ENCODE measurements around the gene AHDC1.

AHDC1 gene

GRCh38 chr1:27566462-27567145, 37.3 kb downstream of the AHDC1 start:
- Histone ChIP-seq H2BK15ac (replicated peaks; ENCODE audit: low read depth) (no peak overlapping the region), H3K9ac (ENCODE audit: low read length) (no peak overlapping the region), H3K4ac (ENCODE audit: low read depth, low read length) (no peak overlapping the region), H3K27me3 (ENCODE audit: insufficient read depth, low read length, poor library complexity) (no peaks in the 10 kb centered on the region), H3K4me1 (ENCODE audit: control insufficient read depth, low read depth, low read length) (peaks cover 45% of the 10 kb centered on the region), H3K23ac (ENCODE audit: low read length) (no peak overlapping the region), H4K5ac (ENCODE audit: low read length) (no peak overlapping the region), H2AK5ac (ENCODE audit: low read length) (no peak overlapping the region), H3K4me2 (ENCODE audit: low read length) (no peak overlapping the region), H3K56ac (ENCODE audit: low read length) (peak overlapping the region; percentile 2), H3K79me2 (ENCODE audit: control insufficient read depth, insufficient read depth, low read length) (peaks cover 15% of the 10 kb centered on the region), H3K4me3 (ENCODE audit: low read length) (no peak overlapping the region), H2BK120ac (ENCODE audit: low read depth, low read length) (no peak overlapping the region), H3K27ac (ENCODE audit: low read depth, low read length) (peak overlapping the region; percentile 10), H3K36me3 (ENCODE audit: control insufficient read depth, insufficient read depth, low read length) (no peaks in the 10 kb centered on the region), H4K8ac (ENCODE audit: low read depth, low read length) (no peak overlapping the region), H3K79me1 (ENCODE audit: low read length) (peaks cover 29% of the 10 kb centered on the region), H3K18ac (ENCODE audit: low read length) (no peak overlapping the region), H2BK5ac (ENCODE audit: low read length) (no peak overlapping the region)
- no CpG with 5 or more reads among the region's 13 CpGs for WGBS (ENCODE audit: extremely low coverage, insufficient coverage, low lambda C conversion rate)
- DNase-seq, result no peak

- H3K4me1 ChIP-seq (ENCODE audit: control insufficient read depth, low read depth, low read length), result peaks cover 41% of the 10 kb centered on the region
- peaks cover 29% of the 10 kb centered on the region for H3K79me1 ChIP-seq (ENCODE audit: low read length)
- no peak overlapping the region for H3K56ac ChIP-seq (ENCODE audit: low read length)
- peaks cover 16% of the 10 kb centered on the region for H3K79me2 ChIP-seq (ENCODE audit: control insufficient read depth, insufficient read depth, low read length)
- WGBS (ENCODE audit: extremely low coverage, insufficient coverage, low lambda C conversion rate), result no CpG with 5 or more reads among the region's 26 CpGs
- H4K5ac ChIP-seq (ENCODE audit: low read length), result no peak overlapping the region
- no peak overlapping the region for H3K4me3 ChIP-seq (ENCODE audit: low read length)
- no peak overlapping the region for H3K4me2 ChIP-seq (ENCODE audit: low read length)
- no peak overlapping the region for H3K27ac ChIP-seq (ENCODE audit: low read depth, low read length)
- no peak overlapping the region for H3K4ac ChIP-seq (ENCODE audit: low read depth, low read length)
- no peak overlapping the region for H3K18ac ChIP-seq (ENCODE audit: low read length)
- no peak overlapping the region for H2BK120ac ChIP-seq (ENCODE audit: low read depth, low read length)
- H3K27me3 ChIP-seq (ENCODE audit: insufficient read depth, low read length, poor library complexity), result no peaks in the 10 kb centered on the region
- no peak overlapping the region for H3K9ac ChIP-seq (ENCODE audit: low read length)
- H3K23ac ChIP-seq (ENCODE audit: low read length), result no peak overlapping the region
- H3K36me3 ChIP-seq (ENCODE audit: control insufficient read depth, insufficient read depth, low read length), result no peaks in the 10 kb centered on the region
- no peak overlapping the region for H2BK5ac ChIP-seq (ENCODE audit: low read length)
- H2AK5ac ChIP-seq (ENCODE audit: low read length), result no peak overlapping the region
- no peak for DNase-seq
- H2BK15ac ChIP-seq (replicated peaks; ENCODE audit: low read depth), result no peak overlapping the region
- H4K8ac ChIP-seq (ENCODE audit: low read depth, low read length), result no peak overlapping the region
Observed at GRCh38 chr1:27564710-27565649, 39.0 kb downstream of the AHDC1 start.

- Histone ChIP-seq H2BK15ac (replicated peaks; ENCODE audit: low read depth) (no peak overlapping the region), H3K4me3 (ENCODE audit: low read length) (no peak overlapping the region), H3K56ac (ENCODE audit: low read length) (peak overlapping the region; percentile 43), H3K18ac (ENCODE audit: low read length) (no peak overlapping the region), H3K23ac (ENCODE audit: low read length) (no peak overlapping the region), H2BK5ac (ENCODE audit: low read length) (no peak overlapping the region), H3K79me2 (ENCODE audit: control insufficient read depth, insufficient read depth, low read length) (peaks cover 16% of the 10 kb centered on the region), H3K9ac (ENCODE audit: low read length) (peak overlapping the region; percentile 29), H3K27me3 (ENCODE audit: insufficient read depth, low read length, poor library complexity) (no peaks in the 10 kb centered on the region), H3K4me2 (ENCODE audit: low read length) (no peak overlapping the region), H4K8ac (ENCODE audit: low read depth, low read length) (no peak overlapping the region), H3K4me1 (ENCODE audit: control insufficient read depth, low read depth, low read length) (peaks cover 31% of the 10 kb centered on the region), H2AK5ac (ENCODE audit: low read length) (no peak overlapping the region), H2BK120ac (ENCODE audit: low read depth, low read length) (no peak overlapping the region), H4K5ac (ENCODE audit: low read length) (no peak overlapping the region), H3K27ac (ENCODE audit: low read depth, low read length) (no peak overlapping the region), H3K4ac (ENCODE audit: low read depth, low read length) (no peak overlapping the region), H3K36me3 (ENCODE audit: control insufficient read depth, insufficient read depth, low read length) (no peaks in the 10 kb centered on the region), H3K79me1 (ENCODE audit: low read length) (peaks cover 26% of the 10 kb centered on the region)
- DNase-seq, result peak; percentile 54
- WGBS (ENCODE audit: extremely low coverage, insufficient coverage, low lambda C conversion rate), result no CpG with 5 or more reads among the region's 10 CpGs
Observed at GRCh38 chr1:27563591-27564471, 40.1 kb downstream of the AHDC1 start.

- DNase-seq, result no peak
- no peak overlapping the region for H2BK120ac ChIP-seq (ENCODE audit: low read depth, low read length)
- no peak overlapping the region for H3K23ac ChIP-seq (ENCODE audit: low read length)
- no peak overlapping the region for H3K9ac ChIP-seq (ENCODE audit: low read length)
- H3K4ac ChIP-seq (ENCODE audit: low read depth, low read length), result no peak overlapping the region
- H3K18ac ChIP-seq (ENCODE audit: low read length), result no peak overlapping the region
- no peak overlapping the region for H3K4me2 ChIP-seq (ENCODE audit: low read length)
- H4K8ac ChIP-seq (ENCODE audit: low read depth, low read length), result no peak overlapping the region
- H2AK5ac ChIP-seq (ENCODE audit: low read length), result no peak overlapping the region
- peaks cover 26% of the 10 kb centered on the region for H3K79me1 ChIP-seq (ENCODE audit: low read length)
- no peaks in the 10 kb centered on the region for H3K36me3 ChIP-seq (ENCODE audit: control insufficient read depth, insufficient read depth, low read length)
- H3K27ac ChIP-seq (ENCODE audit: low read depth, low read length), result no peak overlapping the region
- H3K27me3 ChIP-seq (ENCODE audit: insufficient read depth, low read length, poor library complexity), result no peaks in the 10 kb centered on the region
- no peak overlapping the region for H2BK15ac ChIP-seq (replicated peaks; ENCODE audit: low read depth)
- no peak overlapping the region for H4K5ac ChIP-seq (ENCODE audit: low read length)
- peak overlapping the region; percentile 36 for H3K56ac ChIP-seq (ENCODE audit: low read length)
- no peak overlapping the region for H3K4me3 ChIP-seq (ENCODE audit: low read length)
- WGBS (ENCODE audit: extremely low coverage, insufficient coverage, low lambda C conversion rate), result no CpG with 5 or more reads among the region's 4 CpGs
- H3K4me1 ChIP-seq (ENCODE audit: control insufficient read depth, low read depth, low read length), result peaks cover 31% of the 10 kb centered on the region
- peaks cover 18% of the 10 kb centered on the region for H3K79me2 ChIP-seq (ENCODE audit: control insufficient read depth, insufficient read depth, low read length)
- H2BK5ac ChIP-seq (ENCODE audit: low read length), result no peak overlapping the region
Observed at GRCh38 chr1:27563341-27563590, 40.7 kb downstream of the AHDC1 start.

GRCh38 chr1:27562534-27563340, 41.2 kb downstream of the AHDC1 start:
- no peak overlapping the region for H4K8ac ChIP-seq (ENCODE audit: low read depth, low read length)
- H3K4me3 ChIP-seq (ENCODE audit: low read length), result no peak overlapping the region
- peaks cover 21% of the 10 kb centered on the region for H3K79me1 ChIP-seq (ENCODE audit: low read length)
- H3K27me3 ChIP-seq (ENCODE audit: insufficient read depth, low read length, poor library complexity), result no peaks in the 10 kb centered on the region
- no peak overlapping the region for H3K27ac ChIP-seq (ENCODE audit: low read depth, low read length)
- H3K36me3 ChIP-seq (ENCODE audit: control insufficient read depth, insufficient read depth, low read length), result no peaks in the 10 kb centered on the region
- H3K79me2 ChIP-seq (ENCODE audit: control insufficient read depth, insufficient read depth, low read length), result peaks cover 18% of the 10 kb centered on the region
- H2BK5ac ChIP-seq (ENCODE audit: low read length), result no peak overlapping the region
- no CpG with 5 or more reads among the region's 18 CpGs for WGBS (ENCODE audit: extremely low coverage, insufficient coverage, low lambda C conversion rate)
- DNase-seq, result no peak
- no peak overlapping the region for H4K5ac ChIP-seq (ENCODE audit: low read length)
- H3K4me2 ChIP-seq (ENCODE audit: low read length), result no peak overlapping the region
- H3K4me1 ChIP-seq (ENCODE audit: control insufficient read depth, low read depth, low read length), result peaks cover 27% of the 10 kb centered on the region
- H2AK5ac ChIP-seq (ENCODE audit: low read length), result no peak overlapping the region
- H3K23ac ChIP-seq (ENCODE audit: low read length), result no peak overlapping the region
- no peak overlapping the region for H3K9ac ChIP-seq (ENCODE audit: low read length)
- no peak overlapping the region for H3K18ac ChIP-seq (ENCODE audit: low read length)
- no peak overlapping the region for H2BK15ac ChIP-seq (replicated peaks; ENCODE audit: low read depth)
- no peak overlapping the region for H2BK120ac ChIP-seq (ENCODE audit: low read depth, low read length)
- H3K56ac ChIP-seq (ENCODE audit: low read length), result peak overlapping the region; percentile 28
- H3K4ac ChIP-seq (ENCODE audit: low read depth, low read length), result no peak overlapping the region

Measured in mesendoderm (in vitro differentiated cells).